ENCODE data around the gene SDR42E2. TPM values are rescaled to one million over a fixed set of nuclear protein-coding genes. Genes with fewer than 3 reads are reported as not detected.
"Not testable (repeated sequence)": the region's sequence is repeated elsewhere in the genome, so short reads cannot be mapped to it uniquely, and the experiment has no call there.

Gene SDR42E2
- polyA plus RNA-seq, 1 donor: 0.06 TPM

DNA sequence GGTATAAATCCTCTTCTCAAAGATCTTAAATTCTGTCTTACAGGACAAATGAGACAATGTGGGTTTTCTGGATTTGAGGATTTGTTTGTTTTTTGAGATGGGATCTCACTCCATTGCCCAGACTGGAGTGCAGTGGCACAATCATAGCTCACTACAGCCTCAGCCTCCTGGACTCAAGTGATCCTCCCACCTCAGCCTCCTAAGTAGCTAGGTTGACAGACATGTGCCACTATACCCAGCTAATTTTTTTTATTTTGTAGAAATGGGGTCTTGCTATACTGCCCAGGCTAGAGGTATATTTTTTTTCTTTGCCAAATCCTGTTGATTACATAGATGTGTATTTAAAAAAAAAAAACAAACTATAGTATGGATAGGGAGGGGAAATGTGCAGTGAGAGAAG is 31.8 kb upstream of the SDR42E2 start:
- no peak for DNase-seq
- Histone ChIP-seq H3K27me3 (ENCODE audit: control insufficient read depth, insufficient read depth, low read length) (no peaks in the 10 kb centered on the region), H3K4me1 (ENCODE audit: control insufficient read depth, insufficient read depth, low read length) (no peaks in the 10 kb centered on the region), H3K36me3 (ENCODE audit: control insufficient read depth, insufficient read depth, low read length) (no peaks in the 10 kb centered on the region), H3K27ac (ENCODE audit: low read length) (no peak overlapping the region), H3K9me3 (ENCODE audit: control insufficient read depth, low read depth, low read length) (no peaks in the 10 kb centered on the region), H3K4me3 (ENCODE audit: low read length) (no peak overlapping the region)

DNA sequence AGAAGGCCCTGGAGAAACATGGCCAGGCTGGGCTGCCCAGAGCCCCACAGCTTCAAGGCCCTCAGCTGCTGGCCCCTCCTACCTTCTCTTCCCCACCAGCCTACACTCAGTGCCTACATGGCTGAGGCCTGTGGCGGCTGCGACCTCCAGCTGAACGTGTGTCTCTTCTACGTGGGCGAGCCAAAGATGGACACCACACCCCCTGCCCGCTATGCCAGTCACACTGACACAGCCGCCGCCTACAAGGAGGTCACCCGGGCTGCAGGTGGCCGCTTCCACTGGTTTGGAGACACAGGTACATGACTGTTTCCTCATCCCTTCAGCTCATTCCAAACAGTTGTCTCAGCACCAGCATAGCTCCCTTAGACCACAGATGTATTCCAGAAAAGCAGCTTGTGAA is 29.5 kb upstream of the SDR42E2 start:
- WGBS (ENCODE audit: insufficient coverage, low lambda C conversion rate): no CpG with 5 or more reads among the region's 10 CpGs
- H3K27ac ChIP-seq (ENCODE audit: low read length): no peak overlapping the region
- H3K36me3 ChIP-seq (ENCODE audit: control insufficient read depth, insufficient read depth, low read length): no peaks in the 10 kb centered on the region
- no peaks in the 10 kb centered on the region for H3K4me1 ChIP-seq (ENCODE audit: control insufficient read depth, insufficient read depth, low read length)
- peaks cover 5% of the 10 kb centered on the region for H3K27me3 ChIP-seq (ENCODE audit: control insufficient read depth, insufficient read depth, low read length)
- no peak for DNase-seq
- no peak overlapping the region for H3K4me3 ChIP-seq (ENCODE audit: low read length)
- no peaks in the 10 kb centered on the region for H3K9me3 ChIP-seq (ENCODE audit: control insufficient read depth, low read depth, low read length)

DNA sequence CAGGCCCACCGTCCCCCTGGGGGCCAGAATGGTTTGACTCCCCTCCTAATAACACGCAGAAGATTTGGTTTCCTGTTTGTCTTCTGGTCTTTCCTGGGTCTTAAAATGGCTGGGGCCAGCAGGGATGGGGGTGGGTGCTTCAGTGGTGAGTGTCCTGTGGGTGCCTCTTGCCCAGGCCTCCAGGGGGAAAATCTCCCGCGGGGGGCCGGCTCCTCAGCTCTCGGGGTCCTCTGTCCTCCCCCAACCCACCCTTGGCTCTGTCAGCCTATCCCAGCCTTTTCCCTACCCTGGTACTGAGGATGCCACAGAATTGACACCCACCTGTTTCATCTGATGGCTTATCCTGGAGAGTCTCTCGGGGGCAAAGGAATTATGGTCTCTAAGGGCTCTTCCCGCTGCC is 23.8 kb upstream of the SDR42E2 start:
- Histone ChIP-seq H3K4me3 (ENCODE audit: low read length) (no peak overlapping the region), H3K4me1 (ENCODE audit: control insufficient read depth, insufficient read depth, low read length) (no peaks in the 10 kb centered on the region), H3K36me3 (ENCODE audit: control insufficient read depth, insufficient read depth, low read length) (no peaks in the 10 kb centered on the region), H3K27me3 (ENCODE audit: control insufficient read depth, insufficient read depth, low read length) (peaks cover 10% of the 10 kb centered on the region), H3K27ac (ENCODE audit: low read length) (no peak overlapping the region), H3K9me3 (ENCODE audit: control insufficient read depth, low read depth, low read length) (no peaks in the 10 kb centered on the region)
- WGBS (ENCODE audit: insufficient coverage, low lambda C conversion rate): no CpG with 5 or more reads among the region's 8 CpGs
- DNase-seq: no peak

DNA sequence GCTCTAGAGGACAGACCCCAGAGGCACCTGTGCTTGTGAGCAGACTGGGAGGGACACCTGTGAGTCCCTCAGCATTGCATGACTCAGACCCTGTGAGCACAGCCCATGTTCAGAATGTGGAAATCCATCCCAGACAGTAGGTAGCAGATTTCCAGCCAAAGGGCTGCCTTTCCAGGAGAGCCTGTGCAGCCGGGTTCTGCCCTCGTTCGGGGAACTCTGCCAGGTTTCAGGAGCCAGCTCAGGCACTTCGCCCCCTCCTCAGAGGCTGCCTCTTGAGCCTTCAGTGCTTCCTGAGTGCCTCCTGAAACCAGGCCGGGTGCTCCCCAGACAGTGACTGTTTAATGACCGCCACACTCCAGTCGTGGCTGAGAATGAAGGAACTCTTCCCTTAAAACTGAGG is 23.3 kb upstream of the SDR42E2 start:
- no peaks in the 10 kb centered on the region for H3K36me3 ChIP-seq (ENCODE audit: control insufficient read depth, insufficient read depth, low read length)
- DNase-seq: no peak
- H3K9me3 ChIP-seq (ENCODE audit: control insufficient read depth, low read depth, low read length): no peaks in the 10 kb centered on the region
- WGBS (ENCODE audit: insufficient coverage, low lambda C conversion rate): no CpG with 5 or more reads among the region's 7 CpGs
- peaks cover 10% of the 10 kb centered on the region for H3K27me3 ChIP-seq (ENCODE audit: control insufficient read depth, insufficient read depth, low read length)
- H3K27ac ChIP-seq (ENCODE audit: low read length): no peak overlapping the region
- no peaks in the 10 kb centered on the region for H3K4me1 ChIP-seq (ENCODE audit: control insufficient read depth, insufficient read depth, low read length)
- no peak overlapping the region for H3K4me3 ChIP-seq (ENCODE audit: low read length)

DNA sequence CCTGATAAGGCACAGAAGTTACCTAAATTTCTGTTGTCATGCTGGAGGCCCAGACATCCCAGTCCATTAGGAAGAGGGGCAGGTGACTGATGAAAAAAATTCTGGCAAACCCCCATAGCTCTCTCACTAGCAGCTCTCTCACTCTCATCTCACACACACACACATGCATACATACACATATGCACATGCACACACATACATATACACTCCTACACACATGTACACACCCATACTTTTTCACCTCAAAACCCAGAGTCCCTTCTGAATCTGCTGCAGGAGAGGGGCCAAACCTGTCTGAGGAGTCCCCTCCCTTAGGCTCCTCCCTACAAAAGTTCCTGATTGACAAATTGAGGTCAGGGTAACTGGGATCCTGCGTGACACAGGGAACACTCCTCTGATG is 22.6 kb upstream of the SDR42E2 start:
- H3K4me3 ChIP-seq (ENCODE audit: low read length): no peak overlapping the region
- no peaks in the 10 kb centered on the region for H3K36me3 ChIP-seq (ENCODE audit: control insufficient read depth, insufficient read depth, low read length)
- WGBS (ENCODE audit: insufficient coverage, low lambda C conversion rate): no CpG with 5 or more reads among the region's 1 CpG
- H3K4me1 ChIP-seq (ENCODE audit: control insufficient read depth, insufficient read depth, low read length): no peaks in the 10 kb centered on the region
- peaks cover 10% of the 10 kb centered on the region for H3K27me3 ChIP-seq (ENCODE audit: control insufficient read depth, insufficient read depth, low read length)
- no peaks in the 10 kb centered on the region for H3K9me3 ChIP-seq (ENCODE audit: control insufficient read depth, low read depth, low read length)
- H3K27ac ChIP-seq (ENCODE audit: low read length): no peak overlapping the region
- DNase-seq: no peak

- DNase-seq: no peak
- peaks cover 7% of the 10 kb centered on the region for H3K27me3 ChIP-seq (ENCODE audit: control insufficient read depth, insufficient read depth, low read length)
These were observed 20.5 kb upstream of the SDR42E2 start for GRCh38 chr16:22141767-22142166.

DNA sequence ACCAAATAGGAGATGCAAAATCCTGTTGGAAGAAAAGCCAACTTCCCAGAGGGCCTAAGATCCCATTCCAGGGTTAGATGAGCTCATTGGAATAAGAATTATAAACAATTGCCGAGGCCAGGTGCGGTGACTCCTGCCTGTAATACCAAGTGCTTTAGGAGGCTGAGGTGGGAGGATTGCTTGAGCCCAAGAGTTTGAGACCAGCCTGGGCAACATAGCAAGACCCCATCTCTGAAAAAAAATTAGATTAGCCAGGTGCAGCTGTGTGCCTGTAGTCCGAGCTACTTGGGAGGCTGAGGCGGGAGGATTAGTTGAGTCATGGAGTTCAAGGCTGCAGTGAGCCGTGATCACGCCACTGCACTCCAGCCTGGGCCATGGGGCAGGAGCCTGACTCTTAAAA is 17.8 kb upstream of the SDR42E2 start:
- Histone ChIP-seq H3K27ac (ENCODE audit: low read length) (no peak overlapping the region), H3K36me3 (ENCODE audit: control insufficient read depth, insufficient read depth, low read length) (no peaks in the 10 kb centered on the region), H3K9me3 (ENCODE audit: control insufficient read depth, low read depth, low read length) (no peaks in the 10 kb centered on the region), H3K4me1 (ENCODE audit: control insufficient read depth, insufficient read depth, low read length) (no peaks in the 10 kb centered on the region), H3K27me3 (ENCODE audit: control insufficient read depth, insufficient read depth, low read length) (no peaks in the 10 kb centered on the region), H3K4me3 (ENCODE audit: low read length) (no peak overlapping the region)
- no CpG with 5 or more reads among the region's 6 CpGs for WGBS (ENCODE audit: insufficient coverage, low lambda C conversion rate)
- no peak for DNase-seq

More at GRCh38 chr16:22141767-22142166, 20.5 kb upstream of the SDR42E2 start:
- Histone ChIP-seq H3K27ac (ENCODE audit: low read length) (no peak overlapping the region), H3K4me3 (ENCODE audit: low read length) (no peak overlapping the region), H3K4me1 (ENCODE audit: control insufficient read depth, insufficient read depth, low read length) (no peaks in the 10 kb centered on the region), H3K9me3 (ENCODE audit: control insufficient read depth, low read depth, low read length) (no peaks in the 10 kb centered on the region), H3K36me3 (ENCODE audit: control insufficient read depth, insufficient read depth, low read length) (no peaks in the 10 kb centered on the region)
- no CpG with 5 or more reads among the region's 1 CpG for WGBS (ENCODE audit: insufficient coverage, low lambda C conversion rate)

- no peaks in the 10 kb centered on the region for H3K36me3 ChIP-seq (ENCODE audit: control insufficient read depth, insufficient read depth, low read length)
- no peaks in the 10 kb centered on the region for H3K4me1 ChIP-seq (ENCODE audit: control insufficient read depth, insufficient read depth, low read length)
- H3K4me3 ChIP-seq (ENCODE audit: low read length): no peak overlapping the region
- no peak overlapping the region for H3K27ac ChIP-seq (ENCODE audit: low read length)
- H3K27me3 ChIP-seq (ENCODE audit: control insufficient read depth, insufficient read depth, low read length): no peaks in the 10 kb centered on the region
- WGBS (ENCODE audit: insufficient coverage, low lambda C conversion rate): no CpG with 5 or more reads among the region's 9 CpGs
- H3K9me3 ChIP-seq (ENCODE audit: control insufficient read depth, low read depth, low read length): no peaks in the 10 kb centered on the region
- no peak for DNase-seq
These were observed 14.5 kb upstream of the SDR42E2 start for GRCh38 chr16:22147853-22148252.

DNA sequence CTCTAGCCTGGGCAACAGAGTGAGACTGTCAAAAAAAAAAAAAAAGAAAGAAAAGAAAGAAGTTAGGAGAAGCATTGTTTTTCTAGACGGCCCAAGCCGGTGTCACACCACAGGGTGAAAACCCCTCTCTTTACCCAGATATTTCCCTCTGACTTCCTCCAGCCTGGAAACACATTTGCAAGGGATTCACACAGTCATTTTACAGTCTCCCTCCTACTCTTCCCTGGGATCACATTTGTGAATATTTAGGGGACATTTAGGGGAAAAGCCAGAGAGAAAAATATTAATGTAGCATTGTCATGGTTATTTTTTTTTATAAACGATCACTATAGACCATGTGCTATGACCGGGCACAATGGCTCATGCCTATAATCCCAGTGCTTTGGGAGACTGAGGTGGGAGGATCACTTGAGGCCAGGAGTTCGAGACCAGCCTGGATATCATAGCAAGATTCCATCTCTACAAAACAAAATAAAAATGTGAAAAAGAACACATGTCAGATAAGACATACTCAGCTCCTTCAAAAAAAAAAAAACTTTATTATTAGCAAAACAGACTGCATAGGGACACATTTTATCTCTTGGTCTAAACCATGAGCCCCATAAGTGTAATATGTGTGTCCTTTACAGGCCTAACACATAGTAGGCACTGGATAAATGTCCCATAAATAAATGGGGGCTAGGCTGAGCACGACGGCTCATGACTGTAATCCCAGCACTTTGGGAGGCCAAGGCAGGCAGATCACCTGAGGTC is 10.9 kb upstream of the SDR42E2 start:
- Histone ChIP-seq H3K27me3 (ENCODE audit: control insufficient read depth, insufficient read depth, low read length) (no peaks in the 10 kb centered on the region), H3K4me1 (ENCODE audit: control insufficient read depth, insufficient read depth, low read length) (no peaks in the 10 kb centered on the region), H3K36me3 (ENCODE audit: control insufficient read depth, insufficient read depth, low read length) (no peaks in the 10 kb centered on the region), H3K9me3 (ENCODE audit: control insufficient read depth, low read depth, low read length) (no peaks in the 10 kb centered on the region), H3K27ac (ENCODE audit: low read length) (no peak overlapping the region), H3K4me3 (ENCODE audit: low read length) (no peak overlapping the region)
- no peak for DNase-seq
- WGBS (ENCODE audit: insufficient coverage, low lambda C conversion rate): no CpG with 5 or more reads among the region's 7 CpGs

- H3K27ac ChIP-seq (ENCODE audit: low read length): no peak overlapping the region
- H3K4me3 ChIP-seq (ENCODE audit: low read length): no peak overlapping the region
- no peaks in the 10 kb centered on the region for H3K9me3 ChIP-seq (ENCODE audit: control insufficient read depth, low read depth, low read length)
- no peaks in the 10 kb centered on the region for H3K4me1 ChIP-seq (ENCODE audit: control insufficient read depth, insufficient read depth, low read length)
- H3K27me3 ChIP-seq (ENCODE audit: control insufficient read depth, insufficient read depth, low read length): no peaks in the 10 kb centered on the region
- no peaks in the 10 kb centered on the region for H3K36me3 ChIP-seq (ENCODE audit: control insufficient read depth, insufficient read depth, low read length)
- no CpG with 5 or more reads among the region's 11 CpGs for WGBS (ENCODE audit: insufficient coverage, low lambda C conversion rate)
- DNase-seq: no peak
These were observed 10.0 kb upstream of the SDR42E2 start for GRCh38 chr16:22152316-22152715.

GRCh38 chr16:22153078-22153477 is 9.2 kb upstream of the SDR42E2 start:
- H3K4me1 ChIP-seq (ENCODE audit: control insufficient read depth, insufficient read depth, low read length); H3K4me3 ChIP-seq (ENCODE audit: low read length); H3K27me3 ChIP-seq (ENCODE audit: control insufficient read depth, insufficient read depth, low read length); H3K9me3 ChIP-seq (ENCODE audit: control insufficient read depth, low read depth, low read length); H3K36me3 ChIP-seq (ENCODE audit: control insufficient read depth, insufficient read depth, low read length); H3K27ac ChIP-seq (ENCODE audit: low read length): not testable (repeated sequence)
- peak; percentile 9 for DNase-seq
- WGBS (ENCODE audit: insufficient coverage, low lambda C conversion rate): no CpG with 5 or more reads among the region's 7 CpGs
